Nephron progenitor cell (in vitro differentiated cells): Measurements from ENCODE around the gene PDE4B.

ENCODE experiments used
- DNase-seq: peaks from one replicate; pipeline ENCODE4 v3.0.0; 2021
- H3K27ac Mint-ChIP-seq: 2 replicates; pipeline ENCODE4 v1.8.0; 2021; ENCODE audit warnings: mild to moderate bottlenecking, moderate library complexity, mixed read lengths
- H3K27me3 Mint-ChIP-seq: 2 replicates; pipeline ENCODE4 v1.8.0; 2021; ENCODE audit warnings: mild to moderate bottlenecking, low read depth, mixed read lengths; ENCODE audit not compliant: poor library complexity
- H3K36me3 Mint-ChIP-seq: 2 replicates; pipeline ENCODE4 v1.8.0; 2021; ENCODE audit warnings: low read depth, mixed read lengths
- H3K4me1 Mint-ChIP-seq: 2 replicates; pipeline ENCODE4 v1.8.0; 2021; ENCODE audit warnings: mixed read lengths
- H3K4me3 Mint-ChIP-seq: 2 replicates; pipeline ENCODE4 v1.8.0; 2021; ENCODE audit warnings: mild to moderate bottlenecking, moderate library complexity, mixed read lengths
- H3K9me3 Mint-ChIP-seq: 2 replicates; pipeline ENCODE4 v1.8.0; 2021; ENCODE audit warnings: mild to moderate bottlenecking, moderate library complexity, mixed read lengths
- TF ChIP-seq, protein P1 (sequence below): fragments of 200-600 bp; sonication (generic); IDR thresholded peaks from 2 replicates; pipeline ENCODE4 v1.5.0; 2021; ENCODE audit warnings: antibody characterized with exemption

Gene PDE4B

DNA sequence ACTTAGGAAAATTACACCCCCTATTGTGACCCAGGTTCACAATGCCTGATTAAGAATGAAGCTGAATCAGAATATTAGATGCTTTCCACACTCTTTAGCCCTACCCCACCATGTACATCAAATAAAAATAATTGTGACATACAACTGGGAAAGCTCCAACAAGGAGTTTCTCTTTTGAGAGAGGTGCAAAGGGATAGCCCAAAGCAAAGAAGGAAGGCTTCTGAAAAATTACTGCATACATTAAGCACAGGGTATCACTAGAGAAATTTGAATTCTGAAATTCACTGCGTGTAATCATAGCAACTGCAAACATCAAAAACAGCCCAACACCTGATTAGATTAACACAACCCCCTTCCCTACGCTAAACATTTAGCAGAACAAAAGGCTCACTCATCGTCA is 34.1 kb downstream of the PDE4B start:
- TF ChIP-seq, protein P1, sequence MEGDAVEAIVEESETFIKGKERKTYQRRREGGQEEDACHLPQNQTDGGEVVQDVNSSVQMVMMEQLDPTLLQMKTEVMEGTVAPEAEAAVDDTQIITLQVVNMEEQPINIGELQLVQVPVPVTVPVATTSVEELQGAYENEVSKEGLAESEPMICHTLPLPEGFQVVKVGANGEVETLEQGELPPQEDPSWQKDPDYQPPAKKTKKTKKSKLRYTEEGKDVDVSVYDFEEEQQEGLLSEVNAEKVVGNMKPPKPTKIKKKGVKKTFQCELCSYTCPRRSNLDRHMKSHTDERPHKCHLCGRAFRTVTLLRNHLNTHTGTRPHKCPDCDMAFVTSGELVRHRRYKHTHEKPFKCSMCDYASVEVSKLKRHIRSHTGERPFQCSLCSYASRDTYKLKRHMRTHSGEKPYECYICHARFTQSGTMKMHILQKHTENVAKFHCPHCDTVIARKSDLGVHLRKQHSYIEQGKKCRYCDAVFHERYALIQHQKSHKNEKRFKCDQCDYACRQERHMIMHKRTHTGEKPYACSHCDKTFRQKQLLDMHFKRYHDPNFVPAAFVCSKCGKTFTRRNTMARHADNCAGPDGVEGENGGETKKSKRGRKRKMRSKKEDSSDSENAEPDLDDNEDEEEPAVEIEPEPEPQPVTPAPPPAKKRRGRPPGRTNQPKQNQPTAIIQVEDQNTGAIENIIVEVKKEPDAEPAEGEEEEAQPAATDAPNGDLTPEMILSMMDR = no peak
- H3K27ac Mint-ChIP-seq = no peak overlapping the region
- DNase-seq = no peak
- no peak overlapping the region for H3K4me3 Mint-ChIP-seq
- peaks cover 4% of the 10 kb centered on the region for H3K27me3 Mint-ChIP-seq
- H3K36me3 Mint-ChIP-seq = no peaks in the 10 kb centered on the region
- H3K9me3 Mint-ChIP-seq = no peaks in the 10 kb centered on the region
- H3K4me1 Mint-ChIP-seq = no peaks in the 10 kb centered on the region

DNA sequence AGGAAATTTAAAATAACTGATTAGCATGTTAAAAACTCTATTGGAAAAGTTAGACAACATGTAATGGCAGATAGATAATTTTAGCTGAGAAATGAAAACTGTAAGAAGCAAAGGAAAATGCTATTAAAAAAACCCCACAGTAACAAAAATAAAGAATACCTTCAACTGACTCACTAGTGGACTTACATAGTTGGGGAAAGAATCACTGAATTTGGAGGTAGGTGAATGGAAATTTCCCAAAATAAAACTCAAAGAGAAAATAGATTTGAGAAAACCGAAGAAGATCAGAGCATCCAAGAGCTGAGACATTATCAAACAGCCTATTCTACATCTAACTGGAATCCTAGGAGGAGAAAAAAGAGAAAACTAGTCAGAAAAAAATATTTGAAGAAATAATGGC is 34.7 kb downstream of the PDE4B start:
- DNase-seq = no peak
- Mint-ChIP-seq H3K9me3 (no peaks in the 10 kb centered on the region), H3K27me3 (peaks cover 4% of the 10 kb centered on the region), H3K4me3 (no peak overlapping the region), H3K4me1 (no peaks in the 10 kb centered on the region), H3K36me3 (no peaks in the 10 kb centered on the region), H3K27ac (no peak overlapping the region)
- TF ChIP-seq, protein P1 = no peak

DNA sequence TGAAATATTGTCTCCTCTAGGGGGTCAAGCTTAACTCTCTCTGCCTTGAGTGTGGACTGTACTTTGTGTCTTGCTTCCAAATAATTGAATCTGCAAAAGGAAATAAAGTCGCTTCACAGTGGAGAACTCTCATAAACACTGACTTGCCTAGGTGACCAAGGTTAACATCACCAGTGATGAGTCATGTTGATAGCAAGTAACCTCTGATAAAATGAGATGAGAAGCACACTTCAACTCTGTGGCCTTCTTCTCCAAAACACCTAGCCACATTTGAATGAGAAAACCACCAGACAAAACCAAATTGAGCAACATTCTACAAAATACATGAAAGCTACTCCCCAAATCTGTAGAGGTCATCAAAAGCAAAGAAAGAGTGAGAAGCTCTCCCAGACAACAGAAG is 37.6 kb downstream of the PDE4B start:
- no peaks in the 10 kb centered on the region for H3K36me3 Mint-ChIP-seq
- no peaks in the 10 kb centered on the region for H3K27me3 Mint-ChIP-seq
- TF ChIP-seq, protein P1 = no peak

DNA sequence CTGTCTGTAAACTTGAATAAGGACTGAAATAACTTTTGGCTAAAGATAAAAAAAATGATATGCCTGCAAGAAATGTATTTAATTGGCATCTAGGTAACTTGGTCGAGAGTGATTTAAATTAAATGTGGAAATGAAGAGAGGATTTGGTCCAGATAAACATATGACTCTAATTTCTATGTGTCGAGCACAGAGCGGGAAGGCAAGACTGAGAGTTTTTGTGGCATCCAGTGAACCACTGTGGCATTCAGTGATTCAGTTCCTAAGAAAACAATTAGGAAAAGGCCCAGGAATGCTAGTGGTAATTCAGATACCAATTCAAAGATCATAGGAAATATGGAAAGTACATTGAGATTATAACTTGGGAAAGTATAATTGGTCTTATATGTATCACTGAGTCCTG is 39.6 kb downstream of the PDE4B start:
- Mint-ChIP-seq H3K27ac (no peak overlapping the region), H3K4me3 (no peak overlapping the region), H3K4me1 (no peaks in the 10 kb centered on the region), H3K27me3 (peaks cover 3% of the 10 kb centered on the region), H3K36me3 (no peaks in the 10 kb centered on the region), H3K9me3 (no peaks in the 10 kb centered on the region)
- DNase-seq = no peak
- TF ChIP-seq, protein P1 = no peak

More for the DNA sequence above, 37.6 kb downstream of the PDE4B start:
- Mint-ChIP-seq H3K27ac (no peak overlapping the region), H3K4me1 (no peaks in the 10 kb centered on the region), H3K9me3 (no peaks in the 10 kb centered on the region), H3K4me3 (no peak overlapping the region)
- no peak for DNase-seq

DNA sequence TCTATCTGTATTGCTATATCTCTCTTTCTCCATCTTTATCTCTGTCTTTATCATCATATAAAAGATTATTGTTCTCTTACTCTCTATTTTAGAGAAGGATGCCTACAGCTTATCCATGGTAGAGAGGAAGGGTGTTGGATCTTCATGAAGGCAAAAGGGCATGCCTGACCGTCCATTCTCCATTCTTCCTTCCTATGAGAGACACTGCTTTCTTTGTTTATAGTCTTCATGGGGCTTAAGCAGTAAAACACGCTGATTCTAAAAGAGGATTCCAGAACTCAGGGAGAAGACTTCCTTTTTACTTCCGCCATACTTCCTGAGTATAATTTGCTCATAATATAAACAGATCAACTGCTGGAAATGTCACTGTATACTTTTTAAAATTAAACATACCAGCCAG is 44.0 kb downstream of the PDE4B start:
- Mint-ChIP-seq H3K4me1 (no peaks in the 10 kb centered on the region), H3K9me3 (no peaks in the 10 kb centered on the region), H3K4me3 (no peak overlapping the region), H3K27ac (no peak overlapping the region), H3K36me3 (no peaks in the 10 kb centered on the region), H3K27me3 (peaks cover 7% of the 10 kb centered on the region)
- DNase-seq = no peak
- TF ChIP-seq, protein P1 = no peak

DNA sequence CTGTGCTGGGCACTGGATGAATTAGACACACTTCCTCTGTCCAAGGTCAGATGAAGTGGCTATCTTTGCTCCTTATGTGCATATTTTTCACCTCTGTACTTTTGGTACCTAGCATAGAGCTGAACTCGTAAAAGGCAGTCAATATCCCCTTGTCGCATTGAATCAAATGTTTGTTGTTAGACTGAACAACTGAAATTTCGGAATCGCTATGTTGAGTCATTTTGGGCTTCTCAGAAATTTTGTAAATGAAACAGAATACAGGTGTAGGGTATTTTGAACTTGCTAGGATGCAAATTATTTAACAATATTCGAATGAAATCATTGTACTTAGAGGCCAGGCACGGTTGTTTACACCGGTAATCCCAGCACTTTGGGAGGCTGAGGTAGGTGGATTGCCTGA is 48.0 kb downstream of the PDE4B start:
- H3K4me1 Mint-ChIP-seq = no peaks in the 10 kb centered on the region
- no peak overlapping the region for H3K27ac Mint-ChIP-seq
- H3K36me3 Mint-ChIP-seq = no peaks in the 10 kb centered on the region
- no peaks in the 10 kb centered on the region for H3K9me3 Mint-ChIP-seq
- H3K4me3 Mint-ChIP-seq = no peak overlapping the region
- TF ChIP-seq, protein P1 = no peak
- DNase-seq = no peak
- peaks cover 11% of the 10 kb centered on the region for H3K27me3 Mint-ChIP-seq
